ENCODE measurements around the gene EFCAB6. TPM values are rescaled to one million over a fixed set of nuclear protein-coding genes. Genes with fewer than 3 reads are reported as not detected.

The EFCAB6 gene
- total and polyA plus RNA-seq, 2 of the 13 experiments (the other 11 are each of a cell fraction or from before 2014, with no cell fraction given): not detected

- Histone ChIP-seq H4K20me1 (ENCODE audit: insufficient read depth, low read length) (no peaks in the 10 kb centered on the region), H3K9me3 (ENCODE audit: low read length) (no peaks in the 10 kb centered on the region), H3K27ac (ENCODE audit: extremely low read length, insufficient read depth, low read length) (no peak overlapping the region), H3K4me3 (replicated peaks in 1 of 3; ENCODE audit: insufficient read depth in 1 of 3, low read depth in 2 of 3, low read length in 3 of 3) (no peak overlapping the region), H3K9ac (ENCODE audit: insufficient read depth, low read depth, low read length) (no peak overlapping the region), H3K36me3 (replicated peaks in 1 of 2; ENCODE audit: control insufficient read depth in 1 of 2, insufficient read depth in 2 of 2, low read length in 2 of 2) (no peaks in the 10 kb centered on the region), H3K79me2 (ENCODE audit: insufficient read depth, low read length) (no peaks in the 10 kb centered on the region), H3K4me1 (ENCODE audit: insufficient read depth, low read length) (no peaks in the 10 kb centered on the region), H3K27me3 (ENCODE audit: control insufficient read depth in 1 of 2, insufficient read depth in 2 of 2, low read length in 2 of 2) (peaks cover 0 to 21% of the 10 kb centered on the region in 2 experiments; a peak in 1 of 5 replicates), H2AFZ (ENCODE audit: low read length) (no peak overlapping the region), H3K4me2 (ENCODE audit: low read depth, low read length) (no peak overlapping the region)
- CTCF ChIA-PET (ENCODE audit: low intra/inter-chr PET ratio, low total read pairs): no interaction called here
- intact Hi-C loops (cut with micrococcal nuclease; ENCODE audit: unreplicated experiment): no loop called here
- BruUV-seq (replicated peaks): no TSS peak
- 3% methylated on average over 2 of the region's 9 CpGs for WGBS (ENCODE audit: low lambda C conversion rate)
- POLR2A ChIA-PET: no interaction called here
- no peak for FAIRE-seq
- ATAC-seq: no peak
- in situ Hi-C loops (cut with HindIII; ENCODE audit: extremely low pct_ligation_motif_present, low pct_unique_long_range_greater_than_20kb): no loop called here
- no peak for DNase-seq (ENCODE audit: low spot score)
- TF ChIP-seq RFXAP (CRISPR knock-in tag; IDR thresholded peaks at IDR 0.05; ENCODE audit: borderline replicate concordance) (no peak), MAX (IDR thresholded peaks at IDR 0.05) (no peak), ELF1 (CRISPR knock-in tag; IDR thresholded peaks at IDR 0.05) (no peak), ZNF850 (CRISPR knock-in tag; conservative IDR thresholded peaks at IDR 0.05) (no peak), ZBTB4 (CRISPR knock-in tag; IDR thresholded peaks at IDR 0.05; ENCODE audit: borderline replicate concordance) (no peak), PBX2 (CRISPR knock-in tag; IDR thresholded peaks at IDR 0.05) (no peak), NR2F1 (CRISPR knock-in tag; IDR thresholded peaks at IDR 0.05) (no peak), ZNF136 (CRISPR knock-in tag; IDR thresholded peaks at IDR 0.05; ENCODE audit: low read depth) (no peak), ZNF781 (CRISPR knock-in tag; IDR thresholded peaks at IDR 0.05; ENCODE audit: borderline replicate concordance, not compliant biosample characterization) (no peak), ZNF333 (CRISPR knock-in tag; IDR thresholded peaks at IDR 0.05; ENCODE audit: borderline replicate concordance) (no peak), HIC2 (CRISPR knock-in tag; IDR thresholded peaks at IDR 0.05; ENCODE audit: low read depth) (no peak), SAFB2 (CRISPR knock-in tag; IDR thresholded peaks at IDR 0.05; ENCODE audit: borderline replicate concordance, low read depth) (no peak), DDIT3 (CRISPR knock-in tag; IDR thresholded peaks at IDR 0.05) (no peak), GZF1 (CRISPR knock-in tag; IDR thresholded peaks at IDR 0.05) (no peak)
Measured at GRCh38 chr22:43600265-43600664, 211.8 kb downstream of the EFCAB6 start.

All from HepG2 (cell line).